ENCODE measurements around the gene NEDD4L.

DNA sequence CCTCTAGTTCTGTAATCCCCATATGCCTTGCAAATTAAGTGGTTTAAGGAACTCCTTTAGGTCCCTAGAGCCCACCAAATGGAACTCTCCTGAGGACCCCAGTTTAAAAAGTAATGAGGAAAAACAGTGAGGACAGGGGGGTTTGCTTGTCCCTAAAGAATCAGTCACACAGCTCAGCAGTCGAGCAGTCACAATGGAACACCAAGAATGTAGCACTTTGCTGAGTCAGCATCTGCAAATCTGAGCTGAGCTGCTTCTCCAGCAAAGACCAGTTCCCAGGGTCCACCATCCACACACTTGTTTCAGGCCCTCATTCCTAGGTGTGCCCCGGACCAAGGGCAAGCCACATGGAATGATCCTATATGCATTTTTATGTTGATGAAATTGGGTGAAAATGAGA is 46.2 kb upstream of the NEDD4L start:
- TF ChIP-seq ZIC2 (tag by site-specific recombination; IDR thresholded peaks at IDR 0.05): no peak
- TF ChIP-seq, protein P1, sequence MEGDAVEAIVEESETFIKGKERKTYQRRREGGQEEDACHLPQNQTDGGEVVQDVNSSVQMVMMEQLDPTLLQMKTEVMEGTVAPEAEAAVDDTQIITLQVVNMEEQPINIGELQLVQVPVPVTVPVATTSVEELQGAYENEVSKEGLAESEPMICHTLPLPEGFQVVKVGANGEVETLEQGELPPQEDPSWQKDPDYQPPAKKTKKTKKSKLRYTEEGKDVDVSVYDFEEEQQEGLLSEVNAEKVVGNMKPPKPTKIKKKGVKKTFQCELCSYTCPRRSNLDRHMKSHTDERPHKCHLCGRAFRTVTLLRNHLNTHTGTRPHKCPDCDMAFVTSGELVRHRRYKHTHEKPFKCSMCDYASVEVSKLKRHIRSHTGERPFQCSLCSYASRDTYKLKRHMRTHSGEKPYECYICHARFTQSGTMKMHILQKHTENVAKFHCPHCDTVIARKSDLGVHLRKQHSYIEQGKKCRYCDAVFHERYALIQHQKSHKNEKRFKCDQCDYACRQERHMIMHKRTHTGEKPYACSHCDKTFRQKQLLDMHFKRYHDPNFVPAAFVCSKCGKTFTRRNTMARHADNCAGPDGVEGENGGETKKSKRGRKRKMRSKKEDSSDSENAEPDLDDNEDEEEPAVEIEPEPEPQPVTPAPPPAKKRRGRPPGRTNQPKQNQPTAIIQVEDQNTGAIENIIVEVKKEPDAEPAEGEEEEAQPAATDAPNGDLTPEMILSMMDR (tag by site-specific recombination; IDR thresholded peaks at IDR 0.05): no peak
- no peak for TF ChIP-seq ZBTB1 (tag by site-specific recombination; IDR thresholded peaks at IDR 0.05)
- TF ChIP-seq FEZF1 (tag by site-specific recombination; IDR thresholded peaks at IDR 0.05): no peak
- no peak for TF ChIP-seq ZNF768 (tag by site-specific recombination; IDR thresholded peaks at IDR 0.05)
- no peak for TF ChIP-seq ZSCAN30 (tag by site-specific recombination; IDR thresholded peaks at IDR 0.05)
